NCI-H345 (cell line): Measurements from ENCODE around the gene NIPBL.
"Not testable (repeated sequence)": the region's sequence is repeated elsewhere in the genome, so short reads cannot be mapped to it uniquely, and the experiment has no call there.

Experiments
- DNase-seq: peaks from one replicate; lab custom pipeline; 2025; lab: John Stamatoyannopoulos, UW

Gene NIPBL

DNA sequence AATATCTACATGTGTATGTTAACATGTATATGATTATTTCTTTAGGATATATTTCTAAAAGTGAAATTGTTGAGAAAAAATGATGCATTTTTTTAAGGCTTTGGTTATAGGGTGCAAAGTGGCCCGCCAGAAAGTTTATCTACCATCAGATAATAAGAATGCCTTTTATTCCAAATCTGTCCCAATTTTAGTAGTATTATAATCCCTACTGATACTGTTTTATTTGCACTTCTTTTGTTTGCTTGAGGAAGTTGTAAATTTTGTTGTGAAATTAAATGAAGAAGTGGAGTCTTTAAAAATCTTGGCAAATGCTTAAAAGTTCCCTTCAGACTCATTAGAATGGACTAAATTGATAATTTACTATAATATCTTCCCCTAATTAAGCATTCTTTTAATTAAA, 73.0 kb downstream of the NIPBL start:
- DNase-seq, result no peak

DNA sequence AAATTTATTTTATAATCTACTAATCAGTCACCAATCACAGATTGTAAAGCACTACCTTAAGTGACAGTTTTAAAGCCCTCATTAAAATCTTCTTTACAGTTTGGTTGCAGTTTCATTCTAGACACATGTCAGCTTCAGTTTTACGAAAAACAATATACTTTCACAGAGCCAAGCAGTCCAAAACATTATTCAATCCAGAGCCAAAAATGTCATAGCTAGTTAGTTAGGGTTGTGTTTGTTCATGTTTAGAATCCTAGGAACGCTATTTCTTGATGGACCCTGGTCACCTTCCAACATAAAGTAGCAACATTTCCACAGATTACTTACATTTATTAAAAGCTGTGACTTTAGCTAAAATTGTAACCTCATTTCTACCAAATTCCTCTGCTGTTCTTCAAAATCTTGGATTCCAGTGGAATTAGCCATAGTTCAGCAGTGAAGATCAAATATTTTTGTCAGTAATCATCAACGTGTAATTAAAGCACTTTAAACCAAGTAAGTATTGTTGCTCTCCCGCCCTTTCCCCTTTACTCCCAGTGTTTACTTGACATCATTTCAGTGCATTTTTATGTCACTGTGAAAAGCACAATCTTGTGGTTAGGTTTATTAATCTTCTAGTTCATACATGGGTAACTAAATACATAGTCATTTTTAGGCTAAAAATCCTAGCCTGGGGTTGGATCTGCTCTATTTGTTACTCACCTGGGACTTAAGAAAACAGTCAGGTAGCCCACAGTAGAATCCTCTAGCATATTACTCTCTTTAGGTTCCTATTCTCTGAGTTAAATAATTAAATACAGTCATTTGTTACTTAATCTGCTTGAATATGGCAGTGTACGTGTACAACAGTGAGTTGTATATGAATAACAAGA, 74.3 kb downstream of the NIPBL start:
- no peak for DNase-seq

DNA sequence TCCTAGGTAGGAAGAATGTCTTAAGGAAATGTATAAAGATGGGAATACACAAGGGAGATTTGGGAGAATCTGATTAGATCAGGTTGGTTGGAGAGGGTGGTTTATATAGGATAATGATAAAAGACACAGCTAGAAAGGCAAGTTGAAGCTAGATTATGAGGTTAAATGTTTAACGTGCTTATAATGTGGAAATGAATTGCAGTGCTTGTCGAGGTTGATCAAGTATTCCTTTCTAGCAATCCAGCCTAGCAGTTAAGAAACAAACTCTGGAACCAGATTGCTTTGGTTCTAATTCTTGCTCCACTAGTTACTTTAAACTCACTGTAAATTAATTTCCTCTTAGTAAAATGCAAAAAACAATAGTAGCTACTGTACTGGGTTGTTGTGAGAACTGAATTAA, 76.5 kb downstream of the NIPBL start:
- no peak for DNase-seq

DNA sequence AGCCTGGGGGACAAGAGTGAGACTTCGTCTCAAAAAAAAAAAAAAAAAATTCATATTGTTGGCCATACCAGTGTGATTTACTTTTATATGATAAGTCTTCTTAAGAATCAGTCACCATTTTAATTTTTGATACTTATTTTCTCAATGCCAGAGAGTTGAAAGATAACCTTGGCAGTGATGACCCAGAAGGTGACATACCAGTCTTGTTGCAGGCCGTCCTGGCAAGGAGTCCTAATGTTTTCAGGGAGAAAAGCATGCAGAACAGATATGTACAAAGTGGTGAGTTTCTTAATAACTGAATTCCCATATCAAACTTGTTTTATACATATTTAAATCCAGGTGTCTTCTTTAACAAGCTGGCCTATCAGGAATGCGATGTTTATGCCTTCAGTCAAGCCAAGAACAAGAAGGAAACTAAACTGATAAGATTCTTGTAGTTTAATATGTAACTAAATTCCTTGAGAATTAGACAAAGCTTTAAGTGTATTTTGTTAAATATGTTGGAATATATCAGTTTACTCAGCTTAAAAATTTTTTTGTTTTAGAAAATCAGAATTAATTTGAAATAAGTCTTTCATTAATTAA, 81.5 kb downstream of the NIPBL start:
- DNase-seq, result no peak

DNA sequence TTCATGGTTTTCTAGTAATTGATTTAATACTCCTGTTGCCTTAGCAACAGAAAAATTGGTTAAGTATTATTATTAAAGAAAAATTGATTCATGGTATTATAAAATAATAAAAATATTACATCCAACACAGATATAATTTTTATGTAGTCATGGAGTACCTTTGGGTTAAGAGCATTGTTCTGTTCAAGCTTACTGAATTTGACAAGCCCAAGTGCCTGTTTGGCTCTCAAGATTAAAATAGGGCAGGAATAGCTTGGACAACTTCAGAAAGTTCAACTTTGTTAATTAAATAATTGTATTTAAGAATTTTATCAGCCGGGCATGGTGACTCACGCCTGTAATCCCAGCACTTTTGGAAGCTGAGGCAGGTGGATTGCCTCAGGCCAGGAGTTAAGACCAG, 82.0 kb downstream of the NIPBL start:
- DNase-seq, result no peak

DNA sequence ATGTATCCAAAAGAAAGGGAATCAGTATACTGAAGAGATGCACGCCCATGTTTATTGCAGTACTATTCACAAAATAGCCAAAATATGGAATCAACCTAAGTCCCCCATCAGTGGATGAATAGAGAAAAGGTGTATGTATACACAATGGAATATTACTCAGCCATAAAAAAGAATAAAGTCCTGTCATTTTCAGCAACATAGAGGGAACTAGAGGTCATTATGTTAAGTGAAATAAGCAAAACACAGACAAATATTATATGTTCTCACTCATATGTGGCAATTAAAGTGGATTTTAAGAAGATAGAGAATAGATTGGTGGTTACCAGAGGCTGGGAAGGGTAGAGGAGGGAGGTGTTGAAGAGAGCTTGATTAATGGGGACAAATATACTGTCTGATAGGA, 88.6 kb downstream of the NIPBL start:
- no peak for DNase-seq

DNA sequence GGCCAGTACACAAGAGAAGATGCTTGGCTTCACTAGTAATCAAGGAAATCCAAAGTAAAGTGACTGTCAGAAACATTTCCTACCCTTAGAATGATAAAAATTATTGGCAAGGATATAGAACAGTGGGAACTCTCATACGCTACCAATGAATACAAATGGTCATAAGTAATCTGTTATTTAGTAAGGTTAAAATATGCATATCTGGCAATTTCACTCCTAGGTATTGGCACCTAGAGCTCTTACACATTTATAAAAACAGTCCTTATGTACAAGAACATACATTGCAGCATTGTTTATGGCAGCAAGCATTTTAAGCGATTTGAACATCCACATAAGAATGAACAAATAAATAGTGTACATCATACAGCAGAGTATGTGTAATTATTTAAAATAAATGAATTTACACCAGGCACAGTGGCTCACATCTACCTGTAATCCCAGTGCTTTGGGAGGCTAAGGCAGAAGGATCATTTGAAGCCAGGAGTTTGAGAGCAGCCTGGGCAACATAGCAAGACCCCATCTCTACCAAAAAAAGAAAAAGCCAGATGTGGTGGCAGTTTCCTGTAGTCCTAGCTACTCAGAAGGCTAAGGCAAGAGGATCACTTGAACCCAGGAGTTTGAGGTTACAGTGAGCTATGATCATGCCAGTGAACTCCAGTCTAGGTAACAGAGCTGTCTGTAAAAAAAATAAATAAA, 93.3 kb downstream of the NIPBL start:
- DNase-seq, result no peak

DNA sequence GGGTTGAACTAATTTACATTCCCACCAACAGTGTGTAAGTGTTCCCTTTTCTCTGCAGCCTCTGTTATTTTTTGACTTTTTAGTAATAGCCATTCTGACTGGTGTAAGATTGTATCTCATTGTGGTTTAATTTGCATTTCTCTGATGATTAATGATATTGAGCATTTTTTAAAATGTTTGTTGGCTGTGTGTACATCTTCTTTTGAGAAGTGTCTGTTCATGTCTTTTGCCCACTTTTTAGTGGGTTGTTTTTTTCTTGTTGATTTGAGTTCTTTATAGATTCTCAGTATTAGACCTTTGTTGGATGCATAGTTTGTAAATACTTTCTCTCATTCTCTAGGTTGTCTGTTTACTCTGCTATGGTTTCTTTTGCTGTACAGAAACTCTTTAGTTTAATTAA, 101.6 kb downstream of the NIPBL start:
- DNase-seq, result no peak

DNA sequence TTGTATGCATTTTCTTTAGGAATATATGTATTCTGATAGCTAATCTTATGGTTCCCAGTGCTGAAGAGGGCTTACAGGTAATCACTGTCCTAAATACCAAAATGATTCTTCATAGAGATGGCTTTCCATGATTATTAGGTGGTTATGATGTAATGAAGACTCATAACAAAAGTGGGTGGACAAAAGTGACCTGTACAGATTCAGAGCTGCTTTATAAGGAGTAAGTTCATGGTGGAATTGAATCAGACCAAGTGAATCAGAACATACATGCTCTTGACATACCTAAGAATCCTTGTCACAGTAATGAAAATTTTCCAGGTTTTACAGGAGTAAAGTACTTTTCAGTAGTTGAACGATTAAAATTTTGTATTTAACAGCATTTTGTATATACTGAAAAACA, 105.6 kb downstream of the NIPBL start:
- no peak for DNase-seq

DNA sequence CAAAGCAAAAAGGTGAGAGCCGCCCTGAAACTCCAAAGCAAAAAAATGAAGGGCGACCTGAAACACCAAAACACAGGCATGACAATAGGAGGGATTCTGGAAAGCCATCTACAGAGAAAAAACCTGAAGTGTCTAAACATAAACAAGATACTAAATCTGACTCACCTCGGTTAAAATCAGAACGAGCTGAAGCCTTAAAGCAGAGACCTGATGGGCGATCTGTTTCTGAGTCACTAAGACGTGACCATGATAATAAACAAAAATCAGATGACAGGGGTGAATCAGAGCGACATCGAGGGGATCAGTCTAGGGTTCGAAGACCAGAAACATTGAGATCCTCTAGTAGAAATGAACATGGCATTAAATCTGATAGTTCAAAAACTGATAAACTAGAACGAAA, 108.8 kb downstream of the NIPBL start:
- DNase-seq, result no peak

DNA sequence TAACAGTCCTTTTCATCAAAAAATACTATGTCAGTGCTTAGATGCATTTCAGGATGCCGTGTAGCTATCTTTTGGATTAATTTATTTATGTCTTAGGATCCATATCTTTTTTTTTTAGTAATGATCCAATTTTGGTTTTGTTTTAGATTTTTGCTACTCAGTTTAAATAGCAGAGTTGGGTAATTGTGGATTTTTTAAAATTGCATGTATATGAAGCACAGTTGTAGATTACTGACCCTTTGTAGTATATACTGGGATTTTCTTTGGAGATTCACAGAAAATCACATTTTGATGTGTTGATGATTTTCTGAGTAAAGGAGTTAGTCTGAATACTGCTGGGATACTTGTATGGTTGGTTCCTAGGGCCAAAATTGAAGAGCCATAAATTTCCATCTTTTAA, 111.8 kb downstream of the NIPBL start:
- no peak for DNase-seq

DNA sequence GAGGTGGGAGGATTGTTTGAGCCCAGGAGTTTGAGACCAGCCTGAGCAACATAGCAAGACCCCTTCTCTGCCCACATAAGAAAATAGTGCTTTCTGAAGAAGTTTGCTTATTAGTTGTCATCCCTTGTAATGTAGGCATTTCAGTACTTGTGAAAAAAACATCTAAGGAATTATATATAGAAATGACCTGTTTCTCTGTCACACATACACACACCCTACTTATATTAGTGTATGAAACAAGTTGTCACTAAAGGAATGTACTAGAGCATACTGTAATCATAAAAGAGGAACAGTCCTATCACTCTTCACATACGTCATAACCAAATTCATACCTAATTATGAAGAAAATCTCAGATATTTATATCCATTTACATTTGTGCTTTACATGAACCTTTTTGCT, 122.0 kb downstream of the NIPBL start:
- DNase-seq, result no peak

DNA sequence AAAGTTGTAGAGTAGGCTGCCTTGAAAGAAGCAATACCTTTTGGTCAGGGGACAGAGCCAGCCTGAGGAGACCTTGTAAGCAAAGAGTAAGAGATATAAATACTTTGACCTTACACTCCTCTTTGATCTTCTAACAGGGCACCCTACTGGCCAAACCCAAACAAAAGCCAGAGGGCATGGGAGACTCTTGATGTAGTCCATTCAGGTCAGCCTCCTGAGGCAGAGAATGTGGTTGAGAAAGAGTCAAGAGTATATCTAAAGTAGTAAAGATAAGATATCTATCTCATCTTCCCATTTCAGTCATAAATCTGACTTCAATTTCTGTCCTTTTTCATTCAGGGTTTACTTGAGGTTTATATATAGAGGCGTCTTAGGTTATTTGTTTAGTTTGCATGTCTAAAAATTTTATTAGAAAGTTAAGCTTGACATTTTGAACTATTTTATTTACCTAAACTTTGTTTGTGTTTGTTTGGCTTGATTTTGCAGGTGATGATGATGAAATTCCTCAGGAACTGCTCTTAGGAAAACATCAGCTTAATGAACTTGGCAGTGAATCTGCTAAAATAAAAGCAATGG, 125.7 kb downstream of the NIPBL start:
- DNase-seq, result no peak

DNA sequence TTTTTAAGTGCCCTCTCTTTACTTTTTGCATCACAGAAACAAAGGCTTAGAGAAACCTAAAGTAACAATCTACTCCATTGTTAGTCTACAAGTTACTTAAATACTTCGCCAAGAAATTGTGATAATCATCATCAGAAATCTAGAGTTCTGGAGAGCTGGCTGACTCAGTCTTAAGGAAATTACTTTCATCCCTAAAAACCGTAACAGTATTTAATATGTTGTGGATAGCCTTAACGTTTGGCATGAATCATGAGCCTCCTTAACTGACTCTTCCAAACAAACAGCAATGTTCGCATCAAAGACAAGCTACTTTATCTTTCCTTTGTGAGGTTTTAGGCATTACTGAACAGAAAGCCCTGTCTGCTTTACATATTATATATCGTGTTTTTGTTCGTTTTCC, 128.7 kb downstream of the NIPBL start:
- no peak for DNase-seq

DNA sequence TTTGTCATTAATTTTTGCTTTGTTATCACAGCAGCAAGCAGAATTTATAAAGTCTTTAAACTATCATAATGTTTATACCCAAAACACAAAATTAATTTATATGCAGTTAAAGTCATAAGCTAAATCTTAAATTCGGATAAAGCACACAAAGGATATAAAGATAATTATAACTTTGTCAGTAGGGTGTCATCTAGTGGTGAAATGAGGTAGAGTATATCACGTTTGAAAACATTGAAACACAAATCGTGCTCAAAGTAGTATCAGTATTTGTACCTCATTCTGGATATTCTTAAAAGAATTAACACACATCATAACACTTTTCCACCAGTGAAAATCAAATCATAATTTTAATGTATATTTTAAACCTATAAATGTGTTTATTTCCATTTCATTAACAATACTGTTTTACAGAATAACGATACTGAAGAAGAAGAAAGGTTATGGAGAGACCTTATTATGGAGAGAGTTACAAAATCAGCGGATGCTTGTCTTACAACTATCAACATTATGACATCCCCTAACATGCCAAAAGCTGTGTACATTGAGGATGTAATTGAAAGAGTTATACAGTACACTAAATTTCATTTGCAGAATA, 129.5 kb downstream of the NIPBL start:
- peak; percentile 7 for DNase-seq

DNA sequence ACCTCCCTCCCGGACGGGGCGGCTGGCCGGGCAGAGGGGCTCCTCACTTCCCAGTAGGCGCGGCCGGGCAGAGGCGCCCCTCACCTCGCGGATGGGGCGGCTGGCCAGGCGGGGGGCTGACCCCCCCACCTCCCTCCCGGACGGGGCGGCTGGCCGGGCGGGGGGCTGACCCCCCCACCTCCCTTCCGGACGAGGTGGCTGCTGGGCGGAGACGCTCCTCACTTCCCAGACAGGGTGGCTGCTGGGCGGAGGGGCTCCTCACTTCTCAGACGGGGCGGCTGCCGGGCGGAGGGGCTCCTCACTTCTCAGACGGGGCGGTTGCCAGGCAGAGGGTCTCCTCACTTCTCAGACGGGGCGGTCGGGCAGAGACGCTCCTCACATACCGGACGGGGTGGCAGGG, 136.6 kb downstream of the NIPBL start:
- DNase-seq, result not testable (repeated sequence)

DNA sequence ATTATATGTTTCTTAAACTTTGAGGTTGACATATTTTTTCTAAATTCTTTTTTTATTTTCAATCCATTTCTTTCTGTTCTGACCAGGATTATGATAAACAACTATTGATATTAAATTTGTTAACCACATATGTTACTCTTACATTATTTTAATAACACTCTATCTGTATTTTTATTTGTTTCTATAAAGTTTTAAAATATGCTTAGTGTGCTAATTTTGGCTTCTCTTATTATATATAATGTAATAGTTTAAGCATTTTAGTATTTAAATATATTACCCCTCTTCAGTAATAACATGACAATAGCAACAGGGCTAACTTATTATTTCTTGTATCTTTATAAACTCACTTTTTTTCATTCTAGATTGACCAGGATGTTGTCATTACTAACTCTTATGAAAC, 137.8 kb downstream of the NIPBL start:
- DNase-seq, result no peak

DNA sequence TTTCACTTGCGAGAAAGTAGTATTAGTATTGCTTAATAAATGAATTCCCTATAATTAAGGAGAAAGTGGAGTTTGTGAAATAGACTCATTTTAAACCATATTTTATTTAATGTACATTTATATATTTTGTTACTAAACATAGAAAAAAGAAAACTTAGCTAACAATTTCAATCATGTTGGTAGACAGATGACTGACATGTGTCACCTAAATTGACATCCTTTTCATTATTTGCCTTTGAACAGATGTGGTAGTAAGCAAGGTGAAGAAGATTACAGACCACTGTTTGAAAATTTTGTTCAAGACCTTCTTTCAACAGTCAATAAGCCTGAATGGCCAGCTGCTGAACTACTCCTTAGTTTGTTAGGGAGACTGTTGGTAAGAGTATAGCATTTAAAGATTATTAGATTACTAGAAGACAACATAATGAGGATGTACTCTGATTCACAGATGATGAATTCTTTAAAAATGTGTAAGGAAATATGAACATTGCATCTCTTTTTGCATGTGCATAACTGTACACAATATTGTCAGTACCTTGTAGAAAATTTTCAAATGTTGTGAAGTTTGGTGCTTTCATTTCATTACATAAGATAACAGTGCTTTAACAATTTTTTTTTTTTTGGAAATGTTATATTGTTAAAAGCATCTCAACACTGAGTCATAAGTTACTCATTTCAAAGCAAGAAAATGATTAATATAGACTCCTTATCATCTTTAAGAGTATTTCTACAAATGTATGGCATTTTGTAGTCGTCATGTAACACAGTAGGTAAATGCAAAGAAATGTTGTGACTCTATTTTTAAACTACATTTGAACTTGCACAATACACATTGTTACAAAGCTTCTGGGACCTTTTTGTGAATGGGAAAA, 139.5 kb downstream of the NIPBL start:
- DNase-seq, result no peak

DNA sequence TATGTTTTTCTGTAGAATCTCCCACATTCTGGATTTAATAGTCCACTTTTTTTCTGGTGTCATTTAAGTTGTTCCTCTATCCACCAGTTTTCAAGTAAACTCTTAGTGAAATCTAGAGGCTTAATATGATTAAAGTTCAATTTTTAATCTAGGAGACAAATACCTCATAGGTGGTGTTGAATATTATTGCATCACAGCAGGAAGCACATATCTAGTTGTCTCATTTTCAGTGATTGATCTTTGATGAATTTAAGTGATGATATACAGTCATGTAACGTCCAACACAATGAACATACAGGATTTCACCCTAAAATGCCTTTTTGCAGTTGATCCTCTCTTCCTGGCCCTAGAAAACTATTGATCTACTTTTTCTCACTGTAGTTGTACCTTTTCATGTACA, 152.3 kb downstream of the NIPBL start:
- DNase-seq, result no peak

DNA sequence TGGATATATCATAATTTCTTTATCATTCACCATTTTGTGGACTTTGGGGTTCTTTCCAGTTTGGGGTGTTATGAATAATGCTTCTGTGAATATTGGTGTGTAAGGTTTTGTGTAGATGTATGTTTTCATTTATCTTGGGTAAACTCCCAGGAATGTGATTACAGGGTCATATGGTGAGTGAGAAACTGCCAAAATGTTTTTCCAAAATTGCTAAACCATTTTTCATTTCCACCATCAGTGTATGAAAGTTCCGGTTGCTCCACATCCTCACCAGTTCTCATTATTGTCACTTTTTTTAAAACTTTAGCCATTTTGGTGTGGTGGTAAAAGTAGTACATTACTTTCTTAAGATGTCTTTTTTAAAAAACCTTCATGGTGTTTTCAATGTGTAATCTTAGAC, 152.9 kb downstream of the NIPBL start:
- no peak for DNase-seq

DNA sequence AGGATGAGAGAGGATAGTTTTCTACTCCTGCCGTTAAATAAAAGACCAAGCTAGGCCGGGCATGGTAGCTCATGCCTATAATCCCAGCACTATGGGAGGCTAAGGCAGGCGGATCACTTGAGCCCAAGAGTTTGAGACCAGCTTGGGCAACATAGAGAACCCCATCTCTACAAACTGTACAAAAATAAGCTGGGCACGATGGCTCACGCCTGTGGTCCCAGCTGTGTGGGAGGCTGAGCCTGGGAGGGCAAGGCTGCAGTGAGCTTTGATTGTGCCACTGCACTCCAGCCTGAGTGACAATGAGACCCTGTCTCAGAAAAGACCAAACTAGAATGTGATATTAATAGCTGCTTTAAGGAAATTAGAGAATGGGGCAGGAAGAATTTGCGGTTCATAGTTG, 158.4 kb downstream of the NIPBL start:
- DNase-seq, result no peak

DNA sequence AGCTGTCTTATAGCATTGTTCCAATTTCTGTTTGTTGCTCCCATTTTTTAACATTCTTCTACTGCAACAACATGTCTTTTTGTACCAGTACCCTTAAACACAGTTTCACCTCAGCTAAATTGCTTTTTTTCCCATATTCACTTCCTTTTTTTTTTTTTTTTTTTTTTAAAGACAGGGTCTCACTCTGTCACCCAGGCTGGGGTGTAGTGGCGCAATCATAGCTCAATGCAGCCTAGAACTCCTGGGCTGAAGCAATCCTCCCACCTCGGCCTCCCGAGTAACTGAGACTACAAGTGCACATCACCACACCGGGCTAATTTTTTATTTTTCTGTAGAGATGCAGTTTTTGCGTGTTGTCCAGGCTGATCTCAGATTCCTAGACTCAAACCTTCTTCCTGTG, 161.3 kb downstream of the NIPBL start:
- no peak for DNase-seq
